NCI-H345 (cell line): ENCODE measurements around the gene HIC1.

Experiments
- DNase-seq: peaks from one replicate; lab custom pipeline; 2025; lab: John Stamatoyannopoulos, UW

The HIC1 gene

GRCh38 chr17:2060385-2060658, 5.4 kb downstream of the HIC1 start:
- no peak for DNase-seq

GRCh38 chr17:2060681-2061440, 6.0 kb downstream of the HIC1 start:
- no peak for DNase-seq

GRCh38 chr17:2061441-2061958, 6.6 kb downstream of the HIC1 start:
- no peak for DNase-seq

GRCh38 chr17:2062571-2063183, 7.8 kb downstream of the HIC1 start:
- no peak for DNase-seq

GRCh38 chr17:2063261-2064146, 8.6 kb downstream of the HIC1 start:
- DNase-seq = no peak

- DNase-seq = no peak
Observed at GRCh38 chr17:2064147-2064489, 9.2 kb downstream of the HIC1 start.

GRCh38 chr17:2064520-2064971, 9.6 kb downstream of the HIC1 start:
- DNase-seq = no peak

- no peak for DNase-seq
Observed at GRCh38 chr17:2064980-2065785, 10.3 kb downstream of the HIC1 start.

- no peak for DNase-seq
Observed at GRCh38 chr17:2065949-2066400, 11.1 kb downstream of the HIC1 start.

GRCh38 chr17:2067048-2067561, 12.2 kb downstream of the HIC1 start:
- DNase-seq = no peak

- DNase-seq = no peak
Observed at GRCh38 chr17:2067608-2068024, 12.7 kb downstream of the HIC1 start.

GRCh38 chr17:2068031-2068518, 13.2 kb downstream of the HIC1 start:
- DNase-seq = no peak

- no peak for DNase-seq
Observed at GRCh38 chr17:2068519-2069051, 13.7 kb downstream of the HIC1 start.

GRCh38 chr17:2070241-2071023, 15.5 kb downstream of the HIC1 start:
- no peak for DNase-seq

- DNase-seq = no peak
Observed at GRCh38 chr17:2071024-2071385, 16.1 kb downstream of the HIC1 start.

GRCh38 chr17:2071455-2072281, 16.8 kb downstream of the HIC1 start:
- DNase-seq = no peak

- DNase-seq = no peak
Observed at GRCh38 chr17:2074919-2075318, 20.0 kb downstream of the HIC1 start.

GRCh38 chr17:2075336-2076086, 20.6 kb downstream of the HIC1 start:
- DNase-seq = no peak
